ENCODE measurements around the gene PSPC1. TPM values are rescaled to one million over a fixed set of nuclear protein-coding genes. Genes with fewer than 3 reads are reported as not detected.
"Not testable (repeated sequence)": the region's sequence is repeated elsewhere in the genome, so short reads cannot be mapped to it uniquely, and the experiment has no call there.

The PSPC1 gene
- total RNA-seq, 4 donors from 2014 or later = 35.7 to 73.4 (median 45.6) TPM

GRCh38 chr13:19695829-19696228 is 86.9 kb downstream of the PSPC1 start:
- Histone ChIP-seq H3K36me3 (peaks cover 0 to 12% (median 0%) of the 10 kb centered on the region in 3 donors), H3K9me3 (no peaks in the 10 kb centered on the region), H3K27me3 (no peaks in the 10 kb centered on the region), H3K27ac (no peak overlapping the region), H3K4me3 (no peak overlapping the region), H3K4me1 (no peaks in the 10 kb centered on the region)
- TF ChIP-seq CTCF (IDR thresholded peaks at IDR 0.05) = no peak
- no peak for TF ChIP-seq POLR2A (IDR thresholded peaks at IDR 0.05)
- no peak for DNase-seq
- intact Hi-C loops (cut with DNase I) = no loop called here
- 65 to 79% methylated on average over 3 of the region's 3 CpGs for WGBS, 2 donors

- no peak overlapping the region for H3K4me3 ChIP-seq
- peaks cover 0 to 12% (median 0%) of the 10 kb centered on the region in 3 donors for H3K36me3 ChIP-seq
- no peak for TF ChIP-seq POLR2A (IDR thresholded peaks at IDR 0.05)
- no peak for TF ChIP-seq CTCF (IDR thresholded peaks at IDR 0.05)
- no peaks in the 10 kb centered on the region for H3K27me3 ChIP-seq
- H3K4me1 ChIP-seq = no peaks in the 10 kb centered on the region
- WGBS, 2 donors = 87 to 94% methylated on average over 1 of the region's 1 CpG
- no peak for DNase-seq
- intact Hi-C loops (cut with DNase I) = no loop called here
- no peak overlapping the region for H3K27ac ChIP-seq
- no peaks in the 10 kb centered on the region for H3K9me3 ChIP-seq
Observed at GRCh38 chr13:19695428-19695827, 87.3 kb downstream of the PSPC1 start.

- H3K9me3 ChIP-seq; H3K27ac ChIP-seq; H3K27me3 ChIP-seq; intact Hi-C loops (cut with DNase I); H3K4me1 ChIP-seq; H3K4me3 ChIP-seq; DNase-seq: not testable (repeated sequence)
- peaks cover 0 to 12% (median 0%) of the 10 kb centered on the region in 3 donors for H3K36me3 ChIP-seq
- 72 to 84% methylated on average over 8 of the region's 8 CpGs for WGBS, 2 donors
Observed at GRCh38 chr13:19691447-19691846, 91.3 kb downstream of the PSPC1 start.

GRCh38 chr13:19685437-19685836 is 97.3 kb downstream of the PSPC1 start:
- Histone ChIP-seq H3K4me3 (no peak overlapping the region), H3K27ac (no peak overlapping the region), H3K4me1 (no peaks in the 10 kb centered on the region), H3K36me3 (no peaks in the 10 kb centered on the region), H3K27me3 (no peaks in the 10 kb centered on the region), H3K9me3 (no peaks in the 10 kb centered on the region)
- intact Hi-C loops (cut with DNase I) = no loop called here
- TF ChIP-seq POLR2A (IDR thresholded peaks at IDR 0.05) = no peak
- TF ChIP-seq CTCF (IDR thresholded peaks at IDR 0.05) = no peak
- DNase-seq = no peak

GRCh38 chr13:19685034-19685433 is 97.7 kb downstream of the PSPC1 start:
- Histone ChIP-seq H3K4me3 (no peak overlapping the region), H3K27me3 (no peaks in the 10 kb centered on the region), H3K36me3 (no peaks in the 10 kb centered on the region), H3K9me3 (no peaks in the 10 kb centered on the region), H3K4me1 (no peaks in the 10 kb centered on the region), H3K27ac (no peak overlapping the region)
- DNase-seq = no peak
- 63 to 69% methylated on average over 5 of the region's 5 CpGs for WGBS, 2 donors
- TF ChIP-seq CTCF (IDR thresholded peaks at IDR 0.05) (no peak), POLR2A (IDR thresholded peaks at IDR 0.05) (no peak)
- intact Hi-C loops (cut with DNase I) = no loop called here

GRCh38 chr13:19681517-19681916 is 101.2 kb downstream of the PSPC1 start:
- H3K4me1 ChIP-seq = no peaks in the 10 kb centered on the region
- intact Hi-C loops (cut with DNase I) = no loop called here
- 61 to 63% methylated on average over 2 of the region's 2 CpGs for WGBS, 2 donors
- H3K9me3 ChIP-seq = no peaks in the 10 kb centered on the region
- peaks cover 0 to 16% (median 0%) of the 10 kb centered on the region in 3 donors for H3K36me3 ChIP-seq
- no peak overlapping the region for H3K4me3 ChIP-seq
- no peak overlapping the region for H3K27ac ChIP-seq
- H3K27me3 ChIP-seq = no peaks in the 10 kb centered on the region
- DNase-seq = no peak
- TF ChIP-seq CTCF (IDR thresholded peaks at IDR 0.05) (no peak), POLR2A (IDR thresholded peaks at IDR 0.05) (no peak)
